ENCODE data around the gene STARD3NL.
"Not testable (repeated sequence)": the region's sequence is repeated elsewhere in the genome, so short reads cannot be mapped to it uniquely, and the experiment has no call there.

The STARD3NL gene

GRCh38 chr7:38229884-38230642 is 52.0 kb downstream of the STARD3NL start:
- peak; percentile 38; the same call in 2 of the 3 replicates for ATAC-seq
- TF ChIP-seq ARNTL (CRISPR knock-in tag; IDR thresholded peaks at IDR 0.05; ENCODE audit: borderline replicate concordance, low read depth) (no peak), CSDC2 (CRISPR knock-in tag; IDR thresholded peaks at IDR 0.05) (no peak), TSHZ2 (CRISPR knock-in tag; IDR thresholded peaks at IDR 0.05) (no peak), SNAI2 (CRISPR knock-in tag; IDR thresholded peaks at IDR 0.05) (no peak), OSR1 (CRISPR knock-in tag; IDR thresholded peaks at IDR 0.05) (no peak), ZNF565 (CRISPR knock-in tag; conservative IDR thresholded peaks at IDR 0.05; ENCODE audit: low read depth) (no peak), PPARA (CRISPR knock-in tag; IDR thresholded peaks at IDR 0.05; ENCODE audit: borderline replicate concordance) (no peak), ESRRG (CRISPR knock-in tag; IDR thresholded peaks at IDR 0.05) (no peak), POU6F1 (CRISPR knock-in tag; IDR thresholded peaks at IDR 0.05; ENCODE audit: borderline replicate concordance, low read depth) (no peak), CREB5 (CRISPR knock-in tag; IDR thresholded peaks at IDR 0.05; ENCODE audit: low read depth) (no peak), BACH2 (CRISPR knock-in tag; IDR thresholded peaks at IDR 0.05; ENCODE audit: borderline replicate concordance) (no peak), CSRNP3 (CRISPR knock-in tag; IDR thresholded peaks at IDR 0.05) (no peak), ISL1 (CRISPR knock-in tag; IDR thresholded peaks at IDR 0.05) (no peak), GLIS3 (CRISPR knock-in tag; IDR thresholded peaks at IDR 0.05) (no peak), ZFP3 (CRISPR knock-in tag; IDR thresholded peaks at IDR 0.05) (no peak), ZNF8 (CRISPR knock-in tag; IDR thresholded peaks at IDR 0.05) (no peak)

GRCh38 chr7:38232502-38233366 is 54.7 kb downstream of the STARD3NL start:
- no peak; the same call in 2 of the 3 replicates for ATAC-seq
- TF ChIP-seq TOX (CRISPR knock-in tag; IDR thresholded peaks at IDR 0.05; ENCODE audit: borderline replicate concordance) (no peak), POU6F1 (CRISPR knock-in tag; IDR thresholded peaks at IDR 0.05; ENCODE audit: borderline replicate concordance, low read depth) (no peak), ZFP30 (CRISPR knock-in tag; IDR thresholded peaks at IDR 0.05) (no peak), ARNTL (CRISPR knock-in tag; IDR thresholded peaks at IDR 0.05; ENCODE audit: borderline replicate concordance, low read depth) (no peak), ZC3H10 (CRISPR knock-in tag; IDR thresholded peaks at IDR 0.05) (no peak), RARB (CRISPR knock-in tag; IDR thresholded peaks at IDR 0.05) (no peak), ZFP3 (CRISPR knock-in tag; IDR thresholded peaks at IDR 0.05) (no peak), BACH2 (CRISPR knock-in tag; IDR thresholded peaks at IDR 0.05; ENCODE audit: borderline replicate concordance) (no peak), SNAI2 (CRISPR knock-in tag; IDR thresholded peaks at IDR 0.05) (no peak), TSHZ2 (CRISPR knock-in tag; IDR thresholded peaks at IDR 0.05) (no peak), CSDC2 (CRISPR knock-in tag; IDR thresholded peaks at IDR 0.05) (no peak), CSRNP3 (CRISPR knock-in tag; IDR thresholded peaks at IDR 0.05) (no peak)

- not testable (repeated sequence) for ATAC-seq
Observed at GRCh38 chr7:38234759-38235158, 56.7 kb downstream of the STARD3NL start.

All from SK-N-SH treated with all-trans-retinoic acid at 6 μM for 48 hours (cell line).